ENCODE data around the gene SCG3.

DNA sequence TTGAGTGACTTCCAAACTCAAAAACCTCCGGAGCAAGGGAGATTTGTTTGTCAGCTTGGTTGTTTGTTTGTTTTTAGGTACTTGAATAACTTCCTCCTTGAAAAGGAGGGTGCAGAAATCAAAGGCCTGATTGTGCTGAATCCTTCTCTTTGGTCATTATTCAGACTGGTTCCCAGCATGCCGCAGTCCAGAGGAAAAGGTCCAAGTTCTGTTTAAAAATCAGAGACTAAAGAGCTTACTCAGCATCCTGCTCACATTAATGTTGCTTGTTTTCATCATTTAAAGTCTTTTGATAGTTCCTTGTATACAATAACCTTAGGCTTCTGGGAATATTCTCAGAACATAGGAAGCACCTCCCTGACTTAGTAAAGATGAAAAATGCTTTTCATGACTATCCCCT is 982 bp upstream of the SCG3 start:
- TF ChIP-seq POLR2A (IDR thresholded peaks at IDR 0.05): no peak
- TF ChIP-seq CTCF (IDR thresholded peaks at IDR 0.05): no peak
